ENCODE data around the gene ZAP70. TPM values are rescaled to one million over a fixed set of nuclear protein-coding genes. Genes with fewer than 3 reads are reported as not detected.
A peak's percentile ranks its signal among the peaks of the same experiment; 100 is the strongest.

ZAP70 gene
- total and polyA plus RNA-seq, 4 experiments from 2014 or later, result 140 to 419 (median 276) TPM

GRCh38 chr2:97747285-97747684 lies 33.9 kb downstream of the ZAP70 start:
- Histone ChIP-seq H3K27ac (ENCODE audit: low read depth, low read length) (no peak overlapping the region), H3K27me3 (ENCODE audit: insufficient read depth, low read length) (no peaks in the 10 kb centered on the region), H3K9me3 (ENCODE audit: control insufficient read depth in 1 of 2, low read length in 2 of 2) (no peaks in the 10 kb centered on the region), H3K4me3 (ENCODE audit: low read length in 2 of 2) (no peak overlapping the region), H3K4me1 (ENCODE audit: insufficient read depth, low read length) (peaks cover 59% of the 10 kb centered on the region), H3K36me3 (ENCODE audit: insufficient read depth, low read length) (no peaks in the 10 kb centered on the region)
- peak overlapping the region in 3 of 8 donors; percentile 0 to 22 (median 2) for H3K4me3 Mint-ChIP-seq
- intact Hi-C loops (cut with micrococcal nuclease), result no loop called here
- H3K4me1 Mint-ChIP-seq, result peaks cover 45 to 64% (median 54%) of the 10 kb centered on the region in 4 donors
- peaks cover 4 to 5% of the 10 kb centered on the region in 2 donors for H3K36me3 Mint-ChIP-seq
- ChIA-PET POLR2A (ENCODE audit: partially characterized antibody) (interaction anchor here (0.6 to 14.2 kb wide), 3 partner anchors 34 to 214 kb away, joined by 3 to 284 read pairs (median 4); partner anchors contain the start of gene ZAP70), CTCF (ENCODE audit: partially characterized antibody) (interaction anchor here (0.7 to 11.4 kb wide), 5 partner anchors 8 to 948 kb away, joined by 3 to 198 read pairs (median 9); partner anchors contain the start of gene ZAP70)
- H3K9me3 Mint-ChIP-seq, result peaks cover 0 to 2% (median 0%) of the 10 kb centered on the region in 8 donors
- DNase-seq, result no peak
- H3K27me3 Mint-ChIP-seq, result no peaks in the 10 kb centered on the region
- peak overlapping the region in 5 of 7 donors; percentile 2 to 90 (median 39) for H3K27ac Mint-ChIP-seq

GRCh38 chr2:97747716-97748115 lies 34.3 kb downstream of the ZAP70 start:
- no peaks in the 10 kb centered on the region for H3K9me3 ChIP-seq (ENCODE audit: control insufficient read depth in 1 of 2, low read length in 2 of 2)
- no peak overlapping the region for H3K4me3 ChIP-seq (ENCODE audit: low read length in 2 of 2)
- Mint-ChIP-seq H3K36me3 (peaks cover 0 to 5% of the 10 kb centered on the region in 2 donors), H3K4me3 (peak overlapping the region in 1 of 8 donors; percentile 0), H3K9me3 (peaks cover 0 to 2% (median 0%) of the 10 kb centered on the region in 8 donors), H3K4me1 (peaks cover 40 to 60% (median 50%) of the 10 kb centered on the region in 4 donors), H3K27me3 (no peaks in the 10 kb centered on the region), H3K27ac (peak overlapping the region in 5 of 7 donors; percentile 2 to 90 (median 39))
- DNase-seq, result no peak
- peaks cover 55% of the 10 kb centered on the region for H3K4me1 ChIP-seq (ENCODE audit: insufficient read depth, low read length)
- CTCF ChIA-PET (ENCODE audit: partially characterized antibody), result interaction anchor here (0.7 to 11.4 kb wide), 12 partner anchors 8 to 948 kb away, joined by 3 to 198 read pairs (median 4); partner anchors contain the start of gene ZAP70
- intact Hi-C loops (cut with micrococcal nuclease), result loop anchor here (1.0 kb wide), 2 partner anchors 37 to 47 kb away; no protein-coding TSS in a partner anchor
- H3K36me3 ChIP-seq (ENCODE audit: insufficient read depth, low read length), result no peaks in the 10 kb centered on the region
- no peaks in the 10 kb centered on the region for H3K27me3 ChIP-seq (ENCODE audit: insufficient read depth, low read length)
- POLR2A ChIA-PET (ENCODE audit: partially characterized antibody), result interaction anchor here (0.6 to 14.2 kb wide), 4 partner anchors 35 to 214 kb away, joined by 3 to 284 read pairs (median 4); partner anchors contain the start of genes COX5B and ZAP70
- no peak overlapping the region for H3K27ac ChIP-seq (ENCODE audit: low read depth, low read length)

- H3K27me3 ChIP-seq (ENCODE audit: insufficient read depth, low read length), result no peaks in the 10 kb centered on the region
- H3K27ac ChIP-seq (ENCODE audit: low read depth, low read length), result no peak overlapping the region
- Mint-ChIP-seq H3K9me3 (no peaks in the 10 kb centered on the region), H3K4me3 (no peak overlapping the region), H3K27me3 (no peaks in the 10 kb centered on the region), H3K27ac (no peak overlapping the region), H3K4me1 (peaks cover 29 to 42% (median 33%) of the 10 kb centered on the region in 4 donors), H3K36me3 (peaks cover 1 to 5% of the 10 kb centered on the region in 2 donors)
- no peaks in the 10 kb centered on the region for H3K9me3 ChIP-seq (ENCODE audit: control insufficient read depth in 1 of 2, low read length in 2 of 2)
- H3K36me3 ChIP-seq (ENCODE audit: insufficient read depth, low read length), result no peaks in the 10 kb centered on the region
- intact Hi-C loops (cut with micrococcal nuclease), result no loop called here
- H3K4me3 ChIP-seq (ENCODE audit: low read length in 2 of 2), result no peak overlapping the region
- H3K4me1 ChIP-seq (ENCODE audit: insufficient read depth, low read length), result peaks cover 41% of the 10 kb centered on the region
- DNase-seq, result no peak
- CTCF ChIA-PET (ENCODE audit: partially characterized antibody), result interaction anchor here (1.4 to 11.4 kb wide), 5 partner anchors 9 to 61 kb away, joined by 3 to 198 read pairs (median 12); partner anchors contain the start of gene ZAP70
- POLR2A ChIA-PET (ENCODE audit: partially characterized antibody), result no interaction called here
Measured at GRCh38 chr2:97749581-97749980, 36.2 kb downstream of the ZAP70 start.

GRCh38 chr2:97750017-97750416 lies 36.6 kb downstream of the ZAP70 start:
- no peaks in the 10 kb centered on the region for H3K36me3 ChIP-seq (ENCODE audit: insufficient read depth, low read length)
- H3K27me3 Mint-ChIP-seq, result no peaks in the 10 kb centered on the region
- POLR2A ChIA-PET (ENCODE audit: partially characterized antibody), result no interaction called here
- H3K4me3 ChIP-seq (ENCODE audit: low read length in 2 of 2), result no peak overlapping the region
- H3K9me3 ChIP-seq (ENCODE audit: control insufficient read depth in 1 of 2, low read length in 2 of 2), result no peaks in the 10 kb centered on the region
- DNase-seq, result no peak
- CTCF ChIA-PET (ENCODE audit: partially characterized antibody), result interaction anchor here (1.0 to 11.4 kb wide), 7 partner anchors 9 to 62 kb away, joined by 3 to 198 read pairs (median 4); partner anchors contain the start of gene ZAP70
- H3K4me1 Mint-ChIP-seq, result peaks cover 28 to 40% (median 31%) of the 10 kb centered on the region in 4 donors
- H3K27ac Mint-ChIP-seq, result no peak overlapping the region
- no peak overlapping the region for H3K27ac ChIP-seq (ENCODE audit: low read depth, low read length)
- peaks cover 36% of the 10 kb centered on the region for H3K4me1 ChIP-seq (ENCODE audit: insufficient read depth, low read length)
- intact Hi-C loops (cut with micrococcal nuclease), result loop anchor here (10.0 kb wide), 1 partner anchor 1685 kb away; no protein-coding TSS in a partner anchor
- H3K36me3 Mint-ChIP-seq, result peaks cover 5% of the 10 kb centered on the region in 2 donors
- no peak overlapping the region for H3K4me3 Mint-ChIP-seq
- no peaks in the 10 kb centered on the region for H3K27me3 ChIP-seq (ENCODE audit: insufficient read depth, low read length)
- H3K9me3 Mint-ChIP-seq, result no peaks in the 10 kb centered on the region

GRCh38 chr2:97751752-97752151 lies 38.4 kb downstream of the ZAP70 start:
- intact Hi-C loops (cut with micrococcal nuclease), result loop anchor here (10.0 kb wide), 1 partner anchor 1687 kb away; no protein-coding TSS in a partner anchor
- Mint-ChIP-seq H3K9me3 (no peaks in the 10 kb centered on the region), H3K27me3 (no peaks in the 10 kb centered on the region), H3K27ac (peak overlapping the region in 4 of 7 donors; percentile 7 to 88 (median 43)), H3K36me3 (peaks cover 9 to 17% of the 10 kb centered on the region in 2 donors), H3K4me1 (peaks cover 13 to 23% (median 16%) of the 10 kb centered on the region in 4 donors), H3K4me3 (no peak overlapping the region)
- CTCF ChIA-PET (ENCODE audit: partially characterized antibody), result interaction anchor here (1.5 to 11.4 kb wide), 4 partner anchors 11 to 54 kb away, joined by 4 to 198 read pairs (median 28); partner anchors contain the start of gene ZAP70
- POLR2A ChIA-PET (ENCODE audit: partially characterized antibody), result interaction anchor here (2.1 kb wide), 1 partner anchor 33 kb away, joined by 6 read pairs; no protein-coding TSS in a partner anchor
- Histone ChIP-seq H3K27ac (ENCODE audit: low read depth, low read length) (no peak overlapping the region), H3K27me3 (ENCODE audit: insufficient read depth, low read length) (no peaks in the 10 kb centered on the region), H3K4me1 (ENCODE audit: insufficient read depth, low read length) (peaks cover 19% of the 10 kb centered on the region), H3K4me3 (ENCODE audit: low read length in 2 of 2) (no peak overlapping the region), H3K9me3 (ENCODE audit: control insufficient read depth in 1 of 2, low read length in 2 of 2) (no peaks in the 10 kb centered on the region), H3K36me3 (ENCODE audit: insufficient read depth, low read length) (peaks cover 2% of the 10 kb centered on the region)
- no peak for DNase-seq

GRCh38 chr2:97752342-97753334 lies 39.3 kb downstream of the ZAP70 start:
- intact Hi-C loops (cut with micrococcal nuclease), result loop anchor here (10.0 kb wide), 1 partner anchor 1688 kb away; no protein-coding TSS in a partner anchor
- no peak for DNase-seq
- H3K4me1 Mint-ChIP-seq, result peaks cover 6 to 15% (median 8%) of the 10 kb centered on the region in 4 donors
- H3K36me3 ChIP-seq (ENCODE audit: insufficient read depth, low read length), result peaks cover 9% of the 10 kb centered on the region
- ChIA-PET POLR2A (ENCODE audit: partially characterized antibody) (interaction anchor here (0.9 to 2.1 kb wide), 2 partner anchors 11 to 34 kb away, joined by 3 to 6 read pairs; no protein-coding TSS in a partner anchor), CTCF (ENCODE audit: partially characterized antibody) (interaction anchor here (0.7 to 11.4 kb wide), 8 partner anchors 9 to 54 kb away, joined by 3 to 198 read pairs (median 4); partner anchors contain the start of gene ZAP70)
- H3K27me3 ChIP-seq (ENCODE audit: insufficient read depth, low read length), result no peaks in the 10 kb centered on the region
- no peak overlapping the region for H3K4me3 Mint-ChIP-seq
- H3K9me3 ChIP-seq (ENCODE audit: control insufficient read depth in 1 of 2, low read length in 2 of 2), result no peaks in the 10 kb centered on the region
- H3K4me1 ChIP-seq (ENCODE audit: insufficient read depth, low read length), result peaks cover 11% of the 10 kb centered on the region
- H3K27me3 Mint-ChIP-seq, result no peaks in the 10 kb centered on the region
- no peak overlapping the region for H3K4me3 ChIP-seq (ENCODE audit: low read length in 2 of 2)
- H3K9me3 Mint-ChIP-seq, result no peaks in the 10 kb centered on the region
- H3K27ac Mint-ChIP-seq, result peak overlapping the region in 2 of 7 donors; percentile 43 to 71
- no peak overlapping the region for H3K27ac ChIP-seq (ENCODE audit: low read depth, low read length)
- H3K36me3 Mint-ChIP-seq, result peaks cover 15 to 23% of the 10 kb centered on the region in 2 donors
